HFF-Myc (cell line): ENCODE results near the gene HSPA12B.

Experiments
- DNase-seq: peaks from one replicate; pipeline ENCODE4 v3.0.0-alpha.2; 2011; ENCODE audit warnings: low read depth; ENCODE audit errors: extremely low read depth
- H3K4me3 ChIP-seq: replicated peaks from 2 replicates; pipeline ENCODE4 v1.5.1; 2011; ENCODE audit warnings: low read depth, mild to moderate bottlenecking, control low read depth, low read length
- TF ChIP-seq, protein P1 (sequence below): IDR thresholded peaks from 2 replicates; pipeline ENCODE4 v1.5.1; 2012; ENCODE audit warnings: mild to moderate bottlenecking, low read depth, low read length, control low read depth; ENCODE audit errors: missing control alignments

HSPA12B gene

DNA sequence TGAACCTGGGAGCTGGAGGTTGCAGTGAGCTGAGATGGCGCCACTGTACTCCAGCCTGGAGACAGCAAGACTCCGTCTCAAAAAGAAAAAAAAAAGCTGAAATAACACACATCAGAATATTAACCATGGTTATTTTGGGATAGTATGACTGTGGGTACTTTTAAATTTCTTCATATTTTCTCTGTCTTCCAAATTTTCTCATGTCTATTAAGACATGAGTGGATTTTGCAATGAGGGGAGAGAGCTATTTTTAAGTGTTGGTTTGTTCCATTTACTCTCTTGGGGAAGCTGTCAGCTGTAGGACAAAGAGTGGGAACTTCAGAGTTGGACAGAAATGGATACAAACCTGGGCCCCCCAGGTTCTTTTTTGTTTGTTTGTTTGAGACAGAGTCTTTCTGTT lies 24.8 kb downstream of the HSPA12B start:
- TF ChIP-seq, protein P1, sequence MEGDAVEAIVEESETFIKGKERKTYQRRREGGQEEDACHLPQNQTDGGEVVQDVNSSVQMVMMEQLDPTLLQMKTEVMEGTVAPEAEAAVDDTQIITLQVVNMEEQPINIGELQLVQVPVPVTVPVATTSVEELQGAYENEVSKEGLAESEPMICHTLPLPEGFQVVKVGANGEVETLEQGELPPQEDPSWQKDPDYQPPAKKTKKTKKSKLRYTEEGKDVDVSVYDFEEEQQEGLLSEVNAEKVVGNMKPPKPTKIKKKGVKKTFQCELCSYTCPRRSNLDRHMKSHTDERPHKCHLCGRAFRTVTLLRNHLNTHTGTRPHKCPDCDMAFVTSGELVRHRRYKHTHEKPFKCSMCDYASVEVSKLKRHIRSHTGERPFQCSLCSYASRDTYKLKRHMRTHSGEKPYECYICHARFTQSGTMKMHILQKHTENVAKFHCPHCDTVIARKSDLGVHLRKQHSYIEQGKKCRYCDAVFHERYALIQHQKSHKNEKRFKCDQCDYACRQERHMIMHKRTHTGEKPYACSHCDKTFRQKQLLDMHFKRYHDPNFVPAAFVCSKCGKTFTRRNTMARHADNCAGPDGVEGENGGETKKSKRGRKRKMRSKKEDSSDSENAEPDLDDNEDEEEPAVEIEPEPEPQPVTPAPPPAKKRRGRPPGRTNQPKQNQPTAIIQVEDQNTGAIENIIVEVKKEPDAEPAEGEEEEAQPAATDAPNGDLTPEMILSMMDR, result no peak
- no peak for DNase-seq
- no peak overlapping the region for H3K4me3 ChIP-seq

DNA sequence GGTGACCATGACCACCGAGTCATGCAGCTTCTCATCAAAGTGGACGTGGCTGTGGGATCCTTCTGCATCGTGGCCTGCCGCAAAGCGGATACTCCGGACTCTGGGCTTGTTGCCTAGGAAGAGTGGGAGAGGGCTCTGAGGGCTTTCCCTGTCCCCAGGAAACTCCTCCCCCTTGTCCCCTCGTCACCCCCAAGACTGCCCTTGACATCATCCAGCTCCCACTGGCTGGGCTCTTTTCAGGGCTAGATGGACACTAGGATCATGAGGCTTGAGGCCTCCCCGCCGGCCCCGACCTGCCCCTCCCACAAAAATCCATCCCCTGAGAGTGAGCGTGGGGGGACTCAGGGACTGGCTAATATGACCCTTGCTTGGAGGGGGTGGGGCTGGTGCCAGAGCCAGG lies 26.1 kb downstream of the HSPA12B start:
- TF ChIP-seq, protein P1, result no peak
- no peak overlapping the region for H3K4me3 ChIP-seq
- no peak for DNase-seq

DNA sequence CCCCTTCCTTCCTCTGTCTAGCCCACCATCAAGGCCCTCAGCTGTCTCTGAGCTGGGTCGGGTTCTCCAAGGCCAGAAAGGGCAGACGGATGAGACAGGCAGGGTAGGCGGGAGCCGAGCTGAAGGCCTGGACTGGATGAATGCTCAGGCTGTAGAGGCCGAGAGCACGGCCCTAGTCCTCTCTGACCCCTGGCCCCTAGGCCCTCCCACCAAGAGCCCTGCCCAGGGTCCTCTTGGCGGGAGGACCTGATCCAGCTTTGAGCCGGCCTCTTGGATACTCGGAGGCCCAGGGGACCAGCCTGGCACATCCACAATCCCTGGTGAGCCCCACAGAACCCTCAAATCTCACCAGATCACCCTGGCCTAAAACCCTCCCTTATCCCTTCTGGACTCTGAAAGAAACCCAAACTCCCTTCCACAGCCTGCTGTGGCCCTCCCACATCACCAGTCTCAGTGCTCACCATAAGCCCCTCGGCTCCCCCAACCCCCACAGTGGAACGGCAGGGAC lies 26.9 kb downstream of the HSPA12B start:
- H3K4me3 ChIP-seq, result no peak overlapping the region
- TF ChIP-seq, protein P1, result no peak
- DNase-seq, result no peak

DNA sequence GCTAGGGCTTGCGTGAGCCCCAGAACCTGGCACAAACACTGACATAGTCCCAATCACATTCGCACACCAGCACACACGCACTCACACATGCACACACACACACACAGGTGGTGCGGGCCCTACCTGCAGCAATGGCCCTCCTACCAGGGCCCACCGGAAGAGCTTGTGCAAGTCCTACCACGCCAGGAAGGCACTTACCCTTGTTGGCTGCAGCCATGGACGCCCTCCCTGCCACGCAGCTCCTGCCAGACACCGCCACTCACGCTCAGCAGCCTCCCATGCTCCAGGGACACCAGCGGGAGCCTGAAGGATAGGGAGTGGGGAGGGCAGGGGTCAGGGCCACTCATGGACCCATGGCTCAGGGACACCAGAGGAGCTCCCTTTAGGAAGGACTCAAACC lies 27.4 kb downstream of the HSPA12B start:
- no peak for DNase-seq
- no peak overlapping the region for H3K4me3 ChIP-seq
- TF ChIP-seq, protein P1, result no peak

DNA sequence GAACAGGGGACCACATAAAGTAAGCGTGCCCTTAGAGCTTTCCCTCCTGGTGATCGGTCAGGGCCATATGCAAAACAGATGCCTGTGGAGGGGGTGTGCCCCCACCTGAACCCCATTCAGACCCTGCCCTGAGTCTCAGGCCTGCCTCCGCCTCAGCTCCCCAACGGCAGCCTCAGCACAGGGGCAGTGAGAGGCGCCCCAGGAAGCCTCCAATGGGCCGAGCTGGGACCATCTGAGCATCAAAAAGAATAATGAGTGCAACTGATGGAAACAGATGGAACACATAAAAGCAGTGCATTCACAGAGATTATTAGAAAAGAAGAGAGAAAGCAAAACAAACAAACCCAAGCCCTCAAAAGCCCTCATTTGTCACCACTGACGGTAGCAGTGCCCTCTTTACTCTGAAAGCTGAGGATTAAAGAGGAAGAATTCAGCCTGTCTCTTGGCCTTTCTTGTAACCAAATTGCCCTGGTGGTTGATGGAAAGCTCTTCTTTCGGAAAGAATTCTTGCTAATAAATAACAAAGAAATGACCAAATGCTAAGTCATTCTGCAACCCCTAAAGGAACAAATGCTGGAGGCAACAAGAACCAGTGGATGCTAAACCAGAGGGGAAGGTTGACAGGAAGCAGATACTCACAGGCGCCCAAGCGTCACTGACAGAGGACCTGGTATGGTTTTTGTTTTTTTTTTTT lies 28.3 kb downstream of the HSPA12B start:
- TF ChIP-seq, protein P1, result no peak
- no peak for DNase-seq
- no peak overlapping the region for H3K4me3 ChIP-seq

DNA sequence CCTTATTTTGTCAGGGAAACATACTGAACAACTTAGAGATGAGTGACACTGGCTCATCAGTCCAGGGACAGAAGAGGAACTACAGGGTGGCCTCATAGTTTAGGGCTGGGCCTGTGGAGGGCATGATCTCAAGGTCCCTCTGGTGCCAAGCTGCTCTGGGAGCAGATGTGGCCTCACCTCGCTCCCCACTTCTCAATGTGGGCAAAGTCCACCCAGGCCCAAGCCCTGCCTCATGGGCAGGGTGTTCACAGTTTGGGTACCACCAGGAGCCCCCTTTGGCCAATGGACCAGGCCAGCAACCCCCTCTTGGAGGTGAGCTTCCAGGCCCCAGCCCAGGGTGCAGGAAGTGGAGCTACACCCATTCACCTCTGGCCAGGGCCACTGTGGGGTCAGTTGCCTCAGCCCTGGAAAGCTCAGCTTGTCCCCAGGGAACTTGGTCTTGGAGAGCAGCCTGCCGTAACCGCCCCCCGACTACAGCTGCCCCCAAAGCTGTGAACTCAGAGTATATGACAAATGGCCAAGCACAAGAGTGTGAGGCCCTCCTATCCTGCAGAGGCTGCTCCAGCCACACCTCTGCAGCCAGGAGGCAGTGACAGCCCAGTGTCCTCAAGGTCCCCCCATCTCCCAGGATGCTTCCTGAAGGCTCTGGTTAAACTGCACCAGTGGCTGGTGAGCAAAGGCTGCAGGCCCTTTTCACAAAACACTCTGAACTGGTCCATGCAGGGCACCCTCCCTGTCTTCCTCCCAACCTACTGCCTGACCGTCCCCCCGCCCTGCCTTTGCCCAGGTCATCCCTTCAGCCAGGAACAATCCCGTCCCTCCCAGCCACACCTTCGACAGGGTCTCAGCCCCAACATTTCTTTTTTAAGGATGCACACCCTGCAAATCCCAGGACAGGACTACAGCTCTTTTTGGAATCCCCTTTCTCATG lies 31.5 kb downstream of the HSPA12B start:
- no peak overlapping the region for H3K4me3 ChIP-seq
- no peak for DNase-seq
- TF ChIP-seq, protein P1, result no peak
